ENCODE data around the gene FBRSL1.

GRCh38 chr12:132512197-132513069, 22.5 kb downstream of the FBRSL1 start:
- TF ChIP-seq CTCF (IDR thresholded peaks at IDR 0.05) = no peak
- TF ChIP-seq POLR2A (IDR thresholded peaks at IDR 0.05) = no peak

Measured in heart left ventricle (tissue), 13 donors.